ENCODE measurements around the gene EPO.

The EPO gene

GRCh38 chr7:100685049-100685605, 35.1 kb upstream of the EPO start:
- Histone ChIP-seq H3K4me1 (ENCODE audit: control insufficient read depth in 1 of 2, insufficient read depth in 1 of 2, low read depth in 1 of 2, low read length in 1 of 2) (peaks cover 4 to 6% of the 10 kb centered on the region in 2 experiments), H3K36me3 (peaks cover 90% of the 10 kb centered on the region), H3K27me3 (no peaks in the 10 kb centered on the region), H3K4me3 (ENCODE audit: low read depth in 1 of 2, low read length in 1 of 2) (no peak overlapping the region), H3K9me3 (no peaks in the 10 kb centered on the region), H3K27ac (peak overlapping the region; percentile 11)
- no peak for TF ChIP-seq CTCF (IDR thresholded peaks at IDR 0.05)

GRCh38 chr7:100685631-100686145, 34.6 kb upstream of the EPO start:
- TF ChIP-seq CTCF (IDR thresholded peaks at IDR 0.05), result no peak
- peaks cover 0 to under 1% of the 10 kb centered on the region in 2 experiments for H3K4me1 ChIP-seq (ENCODE audit: control insufficient read depth in 1 of 2, insufficient read depth in 1 of 2, low read depth in 1 of 2, low read length in 1 of 2)
- H3K27ac ChIP-seq, result peak overlapping the region; percentile 11
- H3K27me3 ChIP-seq, result no peaks in the 10 kb centered on the region
- H3K4me3 ChIP-seq (ENCODE audit: low read depth in 1 of 2, low read length in 1 of 2), result no peak overlapping the region
- H3K36me3 ChIP-seq, result peaks cover 84% of the 10 kb centered on the region
- no peaks in the 10 kb centered on the region for H3K9me3 ChIP-seq

- Histone ChIP-seq H3K36me3 (peaks cover 80% of the 10 kb centered on the region), H3K4me3 (ENCODE audit: low read depth in 1 of 2, low read length in 1 of 2) (no peak overlapping the region), H3K4me1 (ENCODE audit: control insufficient read depth in 1 of 2, insufficient read depth in 1 of 2, low read depth in 1 of 2, low read length in 1 of 2) (peaks cover 3 to 4% of the 10 kb centered on the region in 2 experiments)
These were observed 34.0 kb upstream of the EPO start for GRCh38 chr7:100686201-100686821.

GRCh38 chr7:100686822-100687211, 33.5 kb upstream of the EPO start:
- no peak for TF ChIP-seq CTCF (IDR thresholded peaks at IDR 0.05)
- Histone ChIP-seq H3K9me3 (no peaks in the 10 kb centered on the region), H3K27ac (no peak overlapping the region), H3K27me3 (no peaks in the 10 kb centered on the region), H3K36me3 (peaks cover 75% of the 10 kb centered on the region), H3K4me3 (ENCODE audit: low read depth in 1 of 2, low read length in 1 of 2) (no peak overlapping the region), H3K4me1 (ENCODE audit: control insufficient read depth in 1 of 2, insufficient read depth in 1 of 2, low read depth in 1 of 2, low read length in 1 of 2) (peaks cover 8% of the 10 kb centered on the region in 2 experiments)

More at GRCh38 chr7:100686201-100686821, 34.0 kb upstream of the EPO start:
- H3K9me3 ChIP-seq, result no peaks in the 10 kb centered on the region
- H3K27ac ChIP-seq, result no peak overlapping the region
- TF ChIP-seq CTCF (IDR thresholded peaks at IDR 0.05), result no peak
- no peaks in the 10 kb centered on the region for H3K27me3 ChIP-seq

GRCh38 chr7:100687261-100687660, 33.0 kb upstream of the EPO start:
- Histone ChIP-seq H3K4me1 (ENCODE audit: control insufficient read depth in 1 of 2, insufficient read depth in 1 of 2, low read depth in 1 of 2, low read length in 1 of 2) (peaks cover 13% of the 10 kb centered on the region in 2 experiments), H3K9me3 (no peaks in the 10 kb centered on the region), H3K27ac (no peak overlapping the region), H3K4me3 (ENCODE audit: low read depth in 1 of 2, low read length in 1 of 2) (no peak overlapping the region), H3K27me3 (no peaks in the 10 kb centered on the region), H3K36me3 (peaks cover 70% of the 10 kb centered on the region)
- no peak for TF ChIP-seq CTCF (IDR thresholded peaks at IDR 0.05)

Measured in neutrophil (primary cell).